Hepatocyte (in vitro differentiated cells): ENCODE results near the gene PAM. TPM values are rescaled to one million over a fixed set of nuclear protein-coding genes. Genes with fewer than 3 reads are reported as not detected.

Source experiments
- DNase-seq: peaks from one replicate; pipeline ENCODE4 v3.0.0-alpha.2; 2016; ENCODE audit warnings: low spot score
- H2AFZ ChIP-seq: fragments of 200-600 bp; sonication (generic); 2 replicates; pipeline ENCODE4 v1.6.0; 2016; ENCODE audit warnings: antibody characterized with exemption, mild to moderate bottlenecking
- H3K27ac ChIP-seq: fragments of 200-600 bp; sonication (generic); 2 replicates; pipeline ENCODE4 v1.5.1; 2016; ENCODE audit warnings: mild to moderate bottlenecking
- H3K27me3 ChIP-seq: fragments of 200-600 bp; sonication (generic); 2 replicates; pipeline ENCODE4 v1.6.1; 2016
- H3K36me3 ChIP-seq: fragments of 200-600 bp; sonication (generic); replicated peaks from 2 replicates; pipeline ENCODE4 v1.5.1; 2016; ENCODE audit warnings: low read depth; ENCODE audit not compliant: insufficient read depth
- H3K4me1 ChIP-seq: fragments of 200-600 bp; sonication (generic); 2 replicates; pipeline ENCODE4 v1.5.1; 2016; ENCODE audit warnings: mild to moderate bottlenecking, moderate library complexity; ENCODE audit not compliant: insufficient read depth
- H3K4me2 ChIP-seq: fragments of 200-600 bp; sonication (generic); 2 replicates; pipeline ENCODE4 v1.6.0; 2016
- H3K4me3 ChIP-seq: fragments of 200-600 bp; sonication (generic); 2 replicates; pipeline ENCODE4 v1.5.1; 2016; ENCODE audit warnings: mild to moderate bottlenecking
- H3K79me2 ChIP-seq: fragments of 200-600 bp; sonication (generic); 2 replicates; pipeline ENCODE4 v1.6.0; 2017; ENCODE audit warnings: mild to moderate bottlenecking
- H3K9me2 ChIP-seq: fragments of 200-600 bp; sonication (generic); replicated peaks from 2 replicates; pipeline ENCODE4 v1.6.0; 2017; ENCODE audit warnings: mild to moderate bottlenecking; ENCODE audit not compliant: insufficient read depth
- H3K9me3 ChIP-seq: fragments of 200-600 bp; sonication (generic); 2 replicates; pipeline ENCODE4 v1.5.1; 2016; ENCODE audit warnings: low read depth, mild to moderate bottlenecking
- H4K20me1 ChIP-seq: fragments of 200-600 bp; sonication (generic); 2 replicates; pipeline ENCODE4 v1.6.0; 2016; ENCODE audit warnings: mild to moderate bottlenecking; ENCODE audit not compliant: insufficient read depth, poor library complexity, severe bottlenecking
- CTCF ChIP-seq: fragments of 200-600 bp; sonication (generic); IDR thresholded peaks from 2 replicates; pipeline ENCODE4 v1.5.1; 2016; ENCODE audit warnings: antibody characterized with exemption, mild to moderate bottlenecking; ENCODE audit not compliant: poor library complexity
- EZH2 ChIP-seq: fragments of 200-600 bp; sonication (generic); IDR thresholded peaks from 2 replicates; pipeline ENCODE4 v1.6.1; 2016; ENCODE audit warnings: antibody characterized with exemption, mild to moderate bottlenecking, borderline replicate concordance
- EZH2phosphoT487 ChIP-seq: fragments of 200-600 bp; sonication (generic); IDR thresholded peaks from one replicate; pipeline ENCODE4 v1.6.1; 2018; ENCODE audit warnings: antibody characterized with exemption, mild to moderate bottlenecking, low read depth, moderate library complexity; ENCODE audit not compliant: unreplicated experiment, severe bottlenecking
- WGBS: methylation state at CpG from one replicate; pipeline ENCODE4 v1.1.6; 2016; ENCODE audit warnings: low lambda C conversion rate; ENCODE audit errors: missing lambda C conversion rate; 5-methylcytosine and 5-hydroxymethylcytosine counted together
- polyA plus RNA-seq: library from polyadenylated mRNA; unstranded; fragments of >200 nt; fragmentation: Nextera tagmentation; extraction: Ambion mirVana; gene quantifications from 2 replicates; pipeline ENCODE4 v1.2.1, GENCODE V29; 2016
- total RNA-seq: library from RNA; depleted of rRNA; stranded (reverse); fragments of >200 nt; gene quantifications from 2 replicates; pipeline ENCODE4 v1.2.3, GENCODE V29; 2014

PAM gene
- total and polyA plus RNA-seq, 2 experiments from 2014 or later: 118 to 158 TPM

GRCh38 chr5:103027267-103027666, 272.2 kb downstream of the PAM start:
- Histone ChIP-seq H3K4me3 (no peak overlapping the region), H3K36me3 (no peaks in the 10 kb centered on the region), H3K9me3 (no peaks in the 10 kb centered on the region), H3K79me2 (no peaks in the 10 kb centered on the region), H3K4me1 (no peaks in the 10 kb centered on the region), H3K9me2 (no peaks in the 10 kb centered on the region), H3K27me3 (no peaks in the 10 kb centered on the region), H4K20me1 (no peaks in the 10 kb centered on the region), H2AFZ (no peak overlapping the region), H3K4me2 (no peak overlapping the region), H3K27ac (no peak overlapping the region)
- WGBS: 97% methylated on average over 2 of the region's 2 CpGs
- TF ChIP-seq EZH2 (no peak), EZH2phosphoT487 (no peak), CTCF (no peak)
- DNase-seq: no peak

- H4K20me1 ChIP-seq: no peaks in the 10 kb centered on the region
- H2AFZ ChIP-seq: no peak overlapping the region
- no peak overlapping the region for H3K27ac ChIP-seq
- H3K79me2 ChIP-seq: no peaks in the 10 kb centered on the region
- DNase-seq: no peak
- no peak overlapping the region for H3K4me3 ChIP-seq
- H3K4me1 ChIP-seq: no peaks in the 10 kb centered on the region
- no peaks in the 10 kb centered on the region for H3K27me3 ChIP-seq
- H3K36me3 ChIP-seq: no peaks in the 10 kb centered on the region
- H3K9me2 ChIP-seq: no peaks in the 10 kb centered on the region
- H3K4me2 ChIP-seq: no peak overlapping the region
- no peak for TF ChIP-seq EZH2
- peak; percentile 31 for TF ChIP-seq CTCF
- H3K9me3 ChIP-seq: no peaks in the 10 kb centered on the region
Measured at GRCh38 chr5:103031607-103032006, 276.5 kb downstream of the PAM start.

GRCh38 chr5:103033696-103034095, 278.6 kb downstream of the PAM start:
- H3K4me3 ChIP-seq: no peak overlapping the region
- H3K27me3 ChIP-seq: no peaks in the 10 kb centered on the region
- no peak overlapping the region for H2AFZ ChIP-seq
- H4K20me1 ChIP-seq: no peaks in the 10 kb centered on the region
- no peaks in the 10 kb centered on the region for H3K79me2 ChIP-seq
- TF ChIP-seq EZH2phosphoT487: no peak
- no peak overlapping the region for H3K4me2 ChIP-seq
- no peak overlapping the region for H3K27ac ChIP-seq
- H3K9me3 ChIP-seq: no peaks in the 10 kb centered on the region
- 94% methylated on average over 6 of the region's 6 CpGs for WGBS
- H3K36me3 ChIP-seq: no peaks in the 10 kb centered on the region
- H3K9me2 ChIP-seq: no peaks in the 10 kb centered on the region
- DNase-seq: no peak
- H3K4me1 ChIP-seq: no peaks in the 10 kb centered on the region

GRCh38 chr5:103034662-103035392, 279.7 kb downstream of the PAM start:
- DNase-seq: no peak
- no peak overlapping the region for H3K27ac ChIP-seq
- no peaks in the 10 kb centered on the region for H3K9me3 ChIP-seq
- no peak overlapping the region for H3K4me3 ChIP-seq
- H3K4me2 ChIP-seq: no peak overlapping the region
- H3K9me2 ChIP-seq: no peaks in the 10 kb centered on the region
- H3K4me1 ChIP-seq: no peaks in the 10 kb centered on the region
- 93% methylated on average over 8 of the region's 8 CpGs for whole genome bisulfite sequencing
- TF ChIP-seq EZH2phosphoT487: no peak
- no peak for TF ChIP-seq CTCF
- no peak for TF ChIP-seq EZH2
- no peaks in the 10 kb centered on the region for H3K36me3 ChIP-seq
- H4K20me1 ChIP-seq: no peaks in the 10 kb centered on the region
- no peaks in the 10 kb centered on the region for H3K27me3 ChIP-seq
- H3K79me2 ChIP-seq: no peaks in the 10 kb centered on the region
- no peak overlapping the region for H2AFZ ChIP-seq
